ENCODE measurements around the gene RPS27.

Gene RPS27

DNA sequence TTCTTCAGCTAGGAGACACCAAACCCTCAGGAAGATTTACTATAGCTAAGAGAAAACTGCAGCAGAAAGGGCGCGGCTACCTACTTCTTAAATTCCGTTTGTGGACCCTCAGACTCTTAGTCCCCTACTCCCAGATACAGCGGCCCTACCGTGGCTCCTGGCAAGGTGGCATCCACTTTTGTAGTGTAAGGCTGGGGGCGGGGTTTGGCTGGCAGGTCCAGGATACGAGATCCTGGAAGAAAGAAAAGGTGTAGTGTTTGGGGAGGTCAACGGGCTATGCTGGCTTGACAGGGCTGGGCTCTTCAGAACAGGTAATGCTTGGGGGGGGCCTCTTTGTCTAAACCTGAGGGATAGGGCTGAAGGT lies 22.6 kb upstream of the RPS27 start:
- no peaks in the 10 kb centered on the region for H3K27me3 ChIP-seq

DNA sequence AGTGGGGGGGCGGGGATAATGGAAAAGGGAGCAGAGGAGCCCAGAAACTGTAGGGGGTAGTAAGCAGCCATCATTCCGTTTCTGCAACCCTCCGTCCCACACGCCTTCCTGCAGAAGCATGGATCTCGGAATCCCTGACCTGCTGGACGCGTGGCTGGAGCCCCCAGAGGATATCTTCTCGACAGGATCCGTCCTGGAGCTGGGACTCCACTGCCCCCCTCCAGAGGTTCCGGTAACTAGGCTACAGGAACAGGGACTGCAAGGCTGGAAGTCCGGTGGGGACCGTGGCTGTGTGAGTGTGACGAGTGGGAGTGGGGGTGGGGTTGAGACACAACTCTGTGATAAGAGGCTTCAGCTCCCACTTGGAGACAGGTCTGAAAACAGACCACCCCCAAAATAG lies 22.2 kb upstream of the RPS27 start:
- TF ChIP-seq, protein P1, sequence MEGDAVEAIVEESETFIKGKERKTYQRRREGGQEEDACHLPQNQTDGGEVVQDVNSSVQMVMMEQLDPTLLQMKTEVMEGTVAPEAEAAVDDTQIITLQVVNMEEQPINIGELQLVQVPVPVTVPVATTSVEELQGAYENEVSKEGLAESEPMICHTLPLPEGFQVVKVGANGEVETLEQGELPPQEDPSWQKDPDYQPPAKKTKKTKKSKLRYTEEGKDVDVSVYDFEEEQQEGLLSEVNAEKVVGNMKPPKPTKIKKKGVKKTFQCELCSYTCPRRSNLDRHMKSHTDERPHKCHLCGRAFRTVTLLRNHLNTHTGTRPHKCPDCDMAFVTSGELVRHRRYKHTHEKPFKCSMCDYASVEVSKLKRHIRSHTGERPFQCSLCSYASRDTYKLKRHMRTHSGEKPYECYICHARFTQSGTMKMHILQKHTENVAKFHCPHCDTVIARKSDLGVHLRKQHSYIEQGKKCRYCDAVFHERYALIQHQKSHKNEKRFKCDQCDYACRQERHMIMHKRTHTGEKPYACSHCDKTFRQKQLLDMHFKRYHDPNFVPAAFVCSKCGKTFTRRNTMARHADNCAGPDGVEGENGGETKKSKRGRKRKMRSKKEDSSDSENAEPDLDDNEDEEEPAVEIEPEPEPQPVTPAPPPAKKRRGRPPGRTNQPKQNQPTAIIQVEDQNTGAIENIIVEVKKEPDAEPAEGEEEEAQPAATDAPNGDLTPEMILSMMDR (IDR thresholded peaks at IDR 0.05): no peak
- peaks cover 0 to 13% (median under 1%) of the 10 kb centered on the region in 3 donors for H3K36me3 ChIP-seq
- H3K4me1 ChIP-seq: peaks cover 0 to 43% (median 27%) of the 10 kb centered on the region in 4 donors
- H3K9me3 ChIP-seq: no peaks in the 10 kb centered on the region
- DNase-seq: no peak
- H3K4me3 ChIP-seq: peak overlapping the region; percentile 62
- H3K27me3 ChIP-seq: no peaks in the 10 kb centered on the region
- H3K27ac ChIP-seq: peak overlapping the region; percentile 78 to 88
- intact Hi-C loops (cut with DNase I; ENCODE audit: low total_unique reads): no loop called here

More for the DNA sequence above, 22.6 kb upstream of the RPS27 start:
- TF ChIP-seq, protein P1 (IDR thresholded peaks at IDR 0.05): no peak
- DNase-seq: peak; percentile 48 to 75
- peak overlapping the region; percentile 78 to 88 for H3K27ac ChIP-seq
- H3K4me1 ChIP-seq: peaks cover 0 to 44% (median 27%) of the 10 kb centered on the region in 4 donors
- peak overlapping the region; percentile 62 for H3K4me3 ChIP-seq
- H3K9me3 ChIP-seq: no peaks in the 10 kb centered on the region
- H3K36me3 ChIP-seq: peaks cover 0 to 8% (median 0%) of the 10 kb centered on the region in 3 donors
- intact Hi-C loops (cut with DNase I; ENCODE audit: low total_unique reads): no loop called here

DNA sequence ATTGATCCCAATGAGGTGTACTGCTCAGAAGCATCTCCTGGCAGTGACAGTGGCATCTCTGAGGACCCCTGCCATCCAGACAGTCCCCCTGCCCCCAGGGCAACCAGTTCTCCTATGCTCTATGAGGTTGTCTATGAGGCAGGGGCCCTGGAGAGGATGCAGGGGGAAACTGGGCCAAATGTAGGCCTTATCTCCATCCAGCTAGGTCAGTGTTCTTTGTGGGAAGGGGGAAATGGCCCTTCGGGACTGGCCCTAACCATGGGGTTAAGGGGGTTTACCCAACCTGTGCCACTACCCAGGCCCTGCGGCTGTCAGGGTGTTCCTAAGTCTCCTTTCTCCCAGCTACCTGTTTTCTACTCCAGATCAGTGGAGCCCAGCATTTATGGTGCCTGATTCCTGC lies 21.6 kb upstream of the RPS27 start:
- Histone ChIP-seq H3K27me3 (no peaks in the 10 kb centered on the region), H3K27ac (no peak overlapping the region), H3K36me3 (peaks cover under 1 to 18% (median 6%) of the 10 kb centered on the region in 3 donors), H3K9me3 (no peaks in the 10 kb centered on the region), H3K4me1 (peaks cover 0 to 41% (median 25%) of the 10 kb centered on the region in 4 donors), H3K4me3 (no peak overlapping the region)
- TF ChIP-seq, protein P1 (IDR thresholded peaks at IDR 0.05): no peak
- intact Hi-C loops (cut with DNase I; ENCODE audit: low total_unique reads): no loop called here
- no peak for DNase-seq

DNA sequence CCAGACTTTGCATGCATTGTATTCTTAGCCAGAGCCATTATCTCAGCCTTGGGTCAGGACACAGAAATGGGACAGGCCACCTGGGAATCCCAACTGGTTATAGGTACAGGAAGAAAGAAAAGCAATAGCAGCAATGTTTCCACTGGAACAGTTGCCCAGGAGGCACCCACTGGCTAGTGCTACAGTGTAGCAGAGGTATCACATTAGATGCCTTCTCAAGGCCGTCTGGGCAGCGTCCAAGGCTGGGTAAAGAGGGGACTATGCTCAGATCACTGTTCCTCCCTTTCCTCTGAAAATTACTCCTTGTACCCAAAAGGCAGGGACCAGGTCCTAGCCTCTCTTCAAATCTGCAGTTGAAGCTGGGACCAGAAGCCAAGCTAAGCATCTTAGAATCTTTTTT lies 20.2 kb upstream of the RPS27 start:
- Histone ChIP-seq H3K4me3 (no peak overlapping the region), H3K27ac (no peak overlapping the region), H3K4me1 (peaks cover 0 to 28% (median 17%) of the 10 kb centered on the region in 4 donors), H3K27me3 (no peaks in the 10 kb centered on the region), H3K36me3 (peaks cover 14 to 32% (median 19%) of the 10 kb centered on the region in 3 donors), H3K9me3 (no peaks in the 10 kb centered on the region)
- DNase-seq: no peak
- intact Hi-C loops (cut with DNase I; ENCODE audit: low total_unique reads): loop anchor here (10.0 kb wide), 1 partner anchor 46 kb away; the partner anchor contains the start of gene GATAD2B
- TF ChIP-seq, protein P1 (IDR thresholded peaks at IDR 0.05): no peak

DNA sequence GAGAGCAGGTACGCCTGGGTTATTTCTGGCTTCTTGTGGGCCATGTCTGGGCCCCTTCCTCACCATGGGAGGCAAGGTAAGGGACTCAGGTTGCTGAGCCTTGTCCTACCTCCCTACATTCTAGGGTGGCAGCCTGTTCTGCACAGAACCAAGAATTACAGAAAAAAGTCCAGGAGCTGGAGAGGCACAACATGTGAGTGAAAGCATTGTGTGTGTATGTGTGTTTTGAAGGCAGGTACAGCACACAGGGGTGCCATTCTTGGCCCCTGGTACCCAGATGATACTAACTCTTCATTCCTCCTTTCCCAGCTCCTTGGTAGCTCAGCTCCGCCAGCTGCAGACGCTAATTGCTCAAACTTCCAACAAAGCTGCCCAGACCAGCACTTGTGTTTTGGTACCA lies 17.5 kb upstream of the RPS27 start:
- no peak overlapping the region for H3K4me3 ChIP-seq
- H3K27ac ChIP-seq: no peak overlapping the region
- no peak for DNase-seq
- TF ChIP-seq, protein P1 (IDR thresholded peaks at IDR 0.05): no peak
- intact Hi-C loops (cut with DNase I; ENCODE audit: low total_unique reads): loop anchor here (10.0 kb wide), 1 partner anchor 48 kb away; the partner anchor contains the start of gene GATAD2B
- no peaks in the 10 kb centered on the region for H3K27me3 ChIP-seq
- H3K4me1 ChIP-seq: peaks cover 0 to 30% (median 20%) of the 10 kb centered on the region in 4 donors
- peaks cover 14 to 40% (median 28%) of the 10 kb centered on the region in 3 donors for H3K36me3 ChIP-seq
- H3K9me3 ChIP-seq: no peaks in the 10 kb centered on the region
